Pancreas (tissue), 10 donors: ENCODE measurements around the gene HTR3E. TPM values are rescaled to one million over a fixed set of nuclear protein-coding genes. Genes with fewer than 3 reads are reported as not detected.

Experiments
- ATAC-seq, 4 donors: fragments of 200-7000 bp; cut with Tn5 transposase; one replicate each; pipeline versions ENCODE4 v1.8.0 to v1.9.1; 2020; ENCODE audit warnings: mild to moderate bottlenecking in 4 of 4, moderate library complexity in 4 of 4
- DNase-seq, 6 donors: peaks; one replicate each; pipeline ENCODE4 v3.0.0-alpha.2; 2020
- FAIRE-seq: peaks from 2 replicates; lab custom pipeline; 2012; peaks lifted over from hg19 to GRCh38; lab: Jason Lieb, UNC
- H3K27ac ChIP-seq, 4 donors: fragments of 200-600 bp; sonication (generic); 1 replicate in 3 of 4; 2 replicates in 1 of 4; pipeline versions ENCODE4 v1.5.0 to v1.8.0; 2020
- H3K27me3 ChIP-seq, 4 donors: fragments of 200-600 bp; one replicate each; pipeline ENCODE4 v1.8.0; 2021
- H3K36me3 ChIP-seq, 3 donors: fragments of 200-600 bp; sonication (generic) in 1 of 3; one replicate each; pipeline versions ENCODE4 v1.5.0 to v1.8.0; 2020 to 2021
- H3K4me1 ChIP-seq, 3 donors: fragments of 200-600 bp; one replicate each; pipeline ENCODE4 v1.8.0; 2021
- H3K4me3 ChIP-seq, 4 donors: fragments of 200-600 bp; sonication (generic) in 2 of 4; one replicate each; pipeline versions ENCODE4 v1.5.0 to v1.8.0; 2020 to 2021
- H3K9me3 ChIP-seq, 4 donors: fragments of 200-600 bp; one replicate each; pipeline ENCODE4 v1.8.0; 2021
- WGBS, 2 donors: extraction: QIAGEN DNeasy Blood & Tissue Kit; methylation state at CpG; one replicate each; pipeline ENCODE4 v1.1.7; 2013; 5-methylcytosine and 5-hydroxymethylcytosine counted together
- intact Hi-C, 3 donors: fragments of 100-400 bp; cut with DNase I; formaldehyde crosslinking; loops; one replicate each; pipeline versions ENCODE4 v1.11.1 to v1.14.2; 2022
- polyA plus RNA-seq, 2 donors: library from polyadenylated mRNA; stranded (reverse); fragments of 200-250 nt; gene quantifications; one replicate each; pipeline ENCODE4 v1.2.3, GENCODE V29; 2013
- total RNA-seq, 6 donors: library from RNA; stranded (reverse); fragmentation: NEBNext Ultra II Directional in 4 of 6; extraction: Animal tissue kit (Norgen Biotek cat#: 25700) in 4 of 6; gene quantifications; one replicate each; pipeline versions ENCODE4 v1.2.1 to v1.2.4, GENCODE V29; 2021 to 2023
- TF ChIP-seq, protein P1 (sequence below), 4 donors: fragments of 200-600 bp; sonication (generic) in 3 of 4; IDR thresholded peaks; one replicate each; pipeline versions ENCODE4 v1.5.0 to v1.8.0; 2021; ENCODE audit warnings: antibody characterized with exemption in 4 of 4
- donor health status: healthy with polysubstance abuse.
- donor health status: DM: no; HTN: no; CAD: no; lungs with moderate emphysema.
- donor health status: DM: no; HTN: no; CAD: no.
- donor health status: control.
- donor health status: control.
- donor health status: Bipolar disorder and iron deficiency.
- donor health status: DM: yes; HTN: yes; CAD: no.
- donor health status: DM: no; HTN: no; CAD: no.
- donor health status: DM: no; HTN: no; CAD: no.
- donor health status: DM: yes; HTN: yes; CAD: no.

The HTR3E gene
- total and polyA plus RNA-seq, 8 donors, result 0.41 TPM; not detected in 7

DNA sequence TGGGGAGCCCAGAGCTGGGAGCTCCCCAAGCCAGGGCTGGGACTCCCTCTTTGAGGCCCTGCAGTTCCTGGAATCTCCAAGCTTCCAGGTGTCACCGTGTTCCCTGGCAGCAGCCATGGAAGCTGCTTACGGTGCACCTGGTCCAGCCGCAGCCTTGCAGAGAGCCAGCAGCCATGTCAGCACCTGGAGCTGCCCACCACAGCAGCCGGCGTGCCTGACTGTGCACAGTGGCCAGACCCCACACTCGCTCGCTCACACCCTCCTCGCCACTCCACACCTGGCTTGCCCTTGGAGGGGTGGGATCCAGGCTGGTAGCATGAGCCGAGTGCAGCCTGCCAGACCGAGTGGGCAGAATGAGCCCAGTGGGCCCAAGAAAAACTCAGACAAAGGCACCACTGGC lies 14.8 kb upstream of the HTR3E start:
- H3K9me3 ChIP-seq, result no peaks in the 10 kb centered on the region
- FAIRE-seq, result no peak
- no peak overlapping the region for H3K27ac ChIP-seq
- H3K27me3 ChIP-seq, result no peaks in the 10 kb centered on the region
- WGBS, 2 donors, result 78 to 83% methylated on average over 10 of the region's 10 CpGs
- no peaks in the 10 kb centered on the region for H3K4me1 ChIP-seq
- intact Hi-C loops, result no loop called here
- no peak for DNase-seq
- TF ChIP-seq, protein P1, sequence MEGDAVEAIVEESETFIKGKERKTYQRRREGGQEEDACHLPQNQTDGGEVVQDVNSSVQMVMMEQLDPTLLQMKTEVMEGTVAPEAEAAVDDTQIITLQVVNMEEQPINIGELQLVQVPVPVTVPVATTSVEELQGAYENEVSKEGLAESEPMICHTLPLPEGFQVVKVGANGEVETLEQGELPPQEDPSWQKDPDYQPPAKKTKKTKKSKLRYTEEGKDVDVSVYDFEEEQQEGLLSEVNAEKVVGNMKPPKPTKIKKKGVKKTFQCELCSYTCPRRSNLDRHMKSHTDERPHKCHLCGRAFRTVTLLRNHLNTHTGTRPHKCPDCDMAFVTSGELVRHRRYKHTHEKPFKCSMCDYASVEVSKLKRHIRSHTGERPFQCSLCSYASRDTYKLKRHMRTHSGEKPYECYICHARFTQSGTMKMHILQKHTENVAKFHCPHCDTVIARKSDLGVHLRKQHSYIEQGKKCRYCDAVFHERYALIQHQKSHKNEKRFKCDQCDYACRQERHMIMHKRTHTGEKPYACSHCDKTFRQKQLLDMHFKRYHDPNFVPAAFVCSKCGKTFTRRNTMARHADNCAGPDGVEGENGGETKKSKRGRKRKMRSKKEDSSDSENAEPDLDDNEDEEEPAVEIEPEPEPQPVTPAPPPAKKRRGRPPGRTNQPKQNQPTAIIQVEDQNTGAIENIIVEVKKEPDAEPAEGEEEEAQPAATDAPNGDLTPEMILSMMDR (IDR thresholded peaks at IDR 0.05), result no peak
- no peak for ATAC-seq
- H3K36me3 ChIP-seq, result no peaks in the 10 kb centered on the region
- H3K4me3 ChIP-seq, result no peak overlapping the region

DNA sequence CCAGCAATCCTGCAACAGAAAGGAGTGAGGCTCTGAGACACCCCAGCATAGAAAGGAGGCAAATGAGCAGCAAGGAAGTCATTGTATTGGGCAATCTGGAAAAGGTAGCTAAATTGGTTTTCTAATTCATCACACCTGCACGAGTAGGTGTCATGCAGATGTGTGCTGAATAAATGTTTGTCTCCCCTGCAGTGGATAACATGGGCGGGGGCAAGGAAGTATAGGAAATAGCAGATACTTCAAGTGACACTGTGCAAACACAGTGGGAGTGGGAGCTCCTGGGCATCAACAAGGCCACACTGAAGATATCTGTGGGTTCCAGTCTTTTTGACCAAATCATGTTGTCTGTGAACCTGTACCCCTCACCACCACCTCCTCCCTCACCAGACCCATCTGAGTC lies 14.4 kb upstream of the HTR3E start:
- Histone ChIP-seq H3K4me3 (no peak overlapping the region), H3K27me3 (no peaks in the 10 kb centered on the region), H3K9me3 (no peaks in the 10 kb centered on the region), H3K4me1 (no peaks in the 10 kb centered on the region), H3K27ac (no peak overlapping the region), H3K36me3 (no peaks in the 10 kb centered on the region)
- WGBS, 2 donors, result 48 to 53% methylated on average over 2 of the region's 2 CpGs
- ATAC-seq (no peak), DNase-seq (no peak), FAIRE-seq (no peak)
- intact Hi-C loops, result no loop called here
- TF ChIP-seq, protein P1 (IDR thresholded peaks at IDR 0.05), result no peak

DNA sequence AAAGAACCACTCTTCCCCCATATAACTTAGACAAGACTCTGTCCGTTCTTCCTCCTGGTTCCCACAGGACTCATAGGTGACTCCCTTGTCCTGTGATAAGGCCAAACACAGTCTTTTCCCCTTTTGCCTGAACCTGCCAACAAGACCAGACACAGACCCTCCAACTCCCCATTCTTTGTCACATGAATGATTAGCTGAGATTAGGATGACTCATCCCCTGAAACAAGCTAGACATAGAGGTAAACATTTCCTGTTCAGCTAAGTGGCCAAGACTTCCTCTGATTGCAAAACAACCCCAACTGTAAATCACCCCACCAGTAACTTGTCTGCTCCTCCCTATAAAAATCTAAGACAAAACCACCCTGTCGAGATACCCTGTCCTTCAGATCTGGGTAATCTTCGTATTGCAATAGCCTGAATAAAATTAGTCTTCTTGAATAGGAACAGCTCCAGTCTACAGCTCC lies 11.4 kb upstream of the HTR3E start:
- H3K4me3 ChIP-seq, result no peak overlapping the region
- no peaks in the 10 kb centered on the region for H3K36me3 ChIP-seq
- ATAC-seq (no peak), FAIRE-seq (no peak), DNase-seq (no peak)
- no peak overlapping the region for H3K27ac ChIP-seq
- intact Hi-C loops, result no loop called here
- no peaks in the 10 kb centered on the region for H3K27me3 ChIP-seq
- H3K9me3 ChIP-seq, result no peaks in the 10 kb centered on the region
- H3K4me1 ChIP-seq, result no peaks in the 10 kb centered on the region
- TF ChIP-seq, protein P1 (IDR thresholded peaks at IDR 0.05), result no peak
- 52 to 72% methylated on average over 3 of the region's 3 CpGs for WGBS, 2 donors

DNA sequence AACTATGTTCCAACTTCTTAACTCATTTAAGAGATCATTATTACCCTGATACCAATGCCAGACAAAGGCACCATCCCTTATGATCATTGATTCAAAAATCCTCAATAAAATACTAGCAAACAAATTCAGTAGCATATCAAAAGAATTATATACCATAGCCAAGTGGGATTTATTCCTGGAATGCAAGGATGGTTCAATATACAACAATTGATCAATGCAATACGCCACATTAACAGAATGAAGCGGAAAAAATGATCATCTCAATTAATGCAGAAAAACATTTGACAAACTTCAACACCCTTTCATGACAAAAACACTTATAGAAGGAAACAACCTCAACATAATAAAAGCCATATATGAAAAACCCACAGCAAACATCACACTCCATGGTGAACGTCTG lies 4.7 kb upstream of the HTR3E start:
- no peak overlapping the region for H3K4me3 ChIP-seq
- TF ChIP-seq, protein P1 (IDR thresholded peaks at IDR 0.05), result no peak
- ATAC-seq, result no peak
- no peaks in the 10 kb centered on the region for H3K9me3 ChIP-seq
- no peak for FAIRE-seq
- WGBS, 2 donors, result 85 to 90% methylated on average over 3 of the region's 3 CpGs
- H3K27ac ChIP-seq, result no peak overlapping the region
- H3K4me1 ChIP-seq, result no peaks in the 10 kb centered on the region
- no peak for DNase-seq
- H3K27me3 ChIP-seq, result no peaks in the 10 kb centered on the region
- intact Hi-C loops, result no loop called here
- H3K36me3 ChIP-seq, result no peaks in the 10 kb centered on the region

DNA sequence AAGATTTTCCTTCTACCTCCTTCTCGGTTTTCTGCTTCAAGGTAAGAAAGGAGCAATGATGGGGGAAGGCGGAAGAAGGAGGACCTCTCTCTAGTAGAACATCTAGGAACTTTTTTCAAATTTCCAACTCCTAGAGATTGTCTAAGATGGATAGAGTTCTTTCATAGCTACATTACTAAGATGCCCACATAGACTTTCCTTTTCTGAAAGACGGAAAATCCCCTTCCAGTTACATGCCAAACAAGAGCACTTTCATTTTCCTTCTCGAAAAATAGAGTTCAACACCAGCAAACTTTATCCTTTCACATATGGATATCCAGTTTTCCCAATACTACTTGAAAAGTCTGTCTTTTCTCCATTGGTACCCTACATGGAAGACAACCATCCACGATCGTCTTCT lies 692 bp downstream of the HTR3E start:
- H3K4me3 ChIP-seq, result no peak overlapping the region
- H3K9me3 ChIP-seq, result no peaks in the 10 kb centered on the region
- H3K27me3 ChIP-seq, result no peaks in the 10 kb centered on the region
- DNase-seq (no peak), ATAC-seq (no peak), FAIRE-seq (no peak)
- no peak overlapping the region for H3K27ac ChIP-seq
- TF ChIP-seq, protein P1 (IDR thresholded peaks at IDR 0.05), result no peak
- H3K4me1 ChIP-seq, result no peaks in the 10 kb centered on the region
- intact Hi-C loops, result no loop called here
- H3K36me3 ChIP-seq, result no peaks in the 10 kb centered on the region
- WGBS, 2 donors, result 67 to 76% methylated on average over 6 of the region's 6 CpGs
